Activated gamma-delta T cell treated with Interleukin-2 at 50 U/mL for 16 hours (primary cell): ENCODE data around the gene HAVCR1.
A peak's percentile ranks its signal among the peaks of the same experiment; 100 is the strongest.
"Not testable (repeated sequence)": the region's sequence is repeated elsewhere in the genome, so short reads cannot be mapped to it uniquely, and the experiment has no call there.

Experiments used
- DNase-seq: peaks from one replicate; pipeline ENCODE4 v3.0.0-alpha.2; 2020

The HAVCR1 gene

DNA sequence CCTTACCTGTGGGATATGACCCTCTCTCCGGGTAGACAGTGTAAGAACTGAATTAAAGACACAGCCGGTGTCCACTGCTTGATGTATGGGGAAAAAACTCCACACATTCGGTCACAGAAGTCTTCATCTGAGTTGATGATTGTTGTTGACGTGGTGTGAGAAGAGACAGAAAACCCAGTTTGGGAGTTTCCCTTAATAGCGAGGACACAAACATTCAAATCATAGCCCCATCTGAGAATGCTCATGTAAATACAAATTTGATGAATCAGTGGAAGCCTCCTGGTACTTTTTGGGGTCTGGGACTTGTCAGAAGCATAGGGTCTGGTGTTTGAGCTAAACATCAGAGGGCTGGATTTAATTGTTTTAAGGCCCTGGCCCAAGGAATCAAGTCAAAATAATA lies 11.0 kb downstream of the HAVCR1 start:
- no peak for DNase-seq

DNA sequence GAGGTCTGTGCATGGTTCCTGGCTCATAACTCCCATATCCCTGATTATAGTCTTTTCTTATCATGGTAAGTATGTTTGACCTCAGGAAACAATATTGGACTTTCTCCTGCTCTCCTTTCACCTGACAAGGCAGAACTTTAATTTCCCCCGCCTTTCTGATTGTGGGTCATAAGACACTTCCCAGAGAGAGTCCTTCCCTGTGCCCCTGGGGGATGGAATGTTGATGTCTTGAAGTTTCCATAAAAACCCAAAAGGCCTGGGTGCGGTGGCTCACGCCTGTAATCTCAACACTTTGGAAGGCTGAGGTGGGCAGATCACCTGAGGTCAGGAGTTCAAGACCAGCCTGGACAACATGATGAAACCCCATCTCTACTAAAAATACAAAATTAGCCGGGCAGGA lies 11.9 kb downstream of the HAVCR1 start:
- not testable (repeated sequence) for DNase-seq

DNA sequence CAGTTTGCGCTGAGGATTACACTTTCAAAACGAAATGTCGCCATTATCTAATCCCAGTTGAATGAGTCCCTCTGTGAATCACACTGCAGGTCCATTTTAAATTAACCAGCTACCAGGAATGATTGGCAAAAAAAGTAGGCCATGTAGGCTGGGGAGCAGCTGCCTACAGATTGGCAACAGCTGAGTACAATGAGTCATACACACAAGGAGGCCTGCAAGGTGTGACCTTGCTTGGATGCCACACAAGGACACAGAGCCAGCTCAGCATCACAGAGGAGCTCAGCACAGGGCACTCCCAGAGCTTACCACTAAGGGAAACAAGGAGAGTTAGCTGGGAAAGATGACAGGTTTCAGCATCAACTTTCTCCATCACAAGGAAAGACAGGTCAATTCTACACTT lies 12.9 kb downstream of the HAVCR1 start:
- no peak for DNase-seq

DNA sequence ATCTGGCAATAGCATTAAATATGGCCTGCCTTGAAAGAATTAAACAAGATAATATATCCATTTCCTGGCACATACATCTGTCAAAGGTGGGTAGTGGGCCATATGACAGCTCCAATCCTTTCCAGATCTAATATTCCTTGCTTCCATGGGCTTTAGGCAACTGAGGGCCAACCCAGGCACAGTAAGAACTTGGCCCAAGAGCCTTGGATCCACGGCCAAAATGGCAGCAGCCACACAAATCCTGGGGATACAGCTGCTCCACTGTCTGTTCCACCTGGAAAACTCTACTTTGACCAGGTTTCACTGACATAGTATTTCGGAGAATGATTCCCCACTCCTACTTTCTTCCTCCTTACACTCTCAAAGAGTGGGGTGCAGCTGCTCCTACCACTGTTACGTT lies 13.3 kb downstream of the HAVCR1 start:
- no peak for DNase-seq

DNA sequence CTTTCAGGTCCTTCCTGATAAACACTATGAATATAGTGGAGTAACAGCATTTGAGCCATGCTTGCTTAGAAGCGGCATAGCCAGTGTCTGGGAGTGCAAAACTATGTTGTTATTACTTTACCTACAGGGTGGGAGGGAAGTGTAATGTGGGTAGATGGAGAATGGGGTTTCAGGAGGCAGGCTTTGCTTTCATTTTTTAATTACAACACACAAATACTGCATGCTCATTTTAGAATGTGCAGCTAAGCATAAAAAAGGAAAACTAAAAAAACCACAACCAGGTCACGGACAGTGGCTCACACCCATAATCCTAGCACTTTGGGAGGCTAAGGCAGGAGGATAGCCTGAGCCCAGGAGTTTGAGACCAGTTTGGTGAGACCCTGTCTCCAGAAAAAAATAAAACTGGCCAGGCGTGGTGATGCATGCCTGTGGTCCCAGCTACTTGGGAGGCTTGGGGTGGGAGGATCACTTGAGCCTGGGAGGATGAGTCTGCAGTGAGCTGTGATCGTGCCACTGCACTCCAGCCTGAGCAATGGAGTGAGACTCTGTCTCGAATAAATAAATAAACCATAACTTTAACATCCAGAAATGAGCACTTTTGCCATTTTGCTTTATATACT lies 20.2 kb downstream of the HAVCR1 start:
- no peak for DNase-seq

DNA sequence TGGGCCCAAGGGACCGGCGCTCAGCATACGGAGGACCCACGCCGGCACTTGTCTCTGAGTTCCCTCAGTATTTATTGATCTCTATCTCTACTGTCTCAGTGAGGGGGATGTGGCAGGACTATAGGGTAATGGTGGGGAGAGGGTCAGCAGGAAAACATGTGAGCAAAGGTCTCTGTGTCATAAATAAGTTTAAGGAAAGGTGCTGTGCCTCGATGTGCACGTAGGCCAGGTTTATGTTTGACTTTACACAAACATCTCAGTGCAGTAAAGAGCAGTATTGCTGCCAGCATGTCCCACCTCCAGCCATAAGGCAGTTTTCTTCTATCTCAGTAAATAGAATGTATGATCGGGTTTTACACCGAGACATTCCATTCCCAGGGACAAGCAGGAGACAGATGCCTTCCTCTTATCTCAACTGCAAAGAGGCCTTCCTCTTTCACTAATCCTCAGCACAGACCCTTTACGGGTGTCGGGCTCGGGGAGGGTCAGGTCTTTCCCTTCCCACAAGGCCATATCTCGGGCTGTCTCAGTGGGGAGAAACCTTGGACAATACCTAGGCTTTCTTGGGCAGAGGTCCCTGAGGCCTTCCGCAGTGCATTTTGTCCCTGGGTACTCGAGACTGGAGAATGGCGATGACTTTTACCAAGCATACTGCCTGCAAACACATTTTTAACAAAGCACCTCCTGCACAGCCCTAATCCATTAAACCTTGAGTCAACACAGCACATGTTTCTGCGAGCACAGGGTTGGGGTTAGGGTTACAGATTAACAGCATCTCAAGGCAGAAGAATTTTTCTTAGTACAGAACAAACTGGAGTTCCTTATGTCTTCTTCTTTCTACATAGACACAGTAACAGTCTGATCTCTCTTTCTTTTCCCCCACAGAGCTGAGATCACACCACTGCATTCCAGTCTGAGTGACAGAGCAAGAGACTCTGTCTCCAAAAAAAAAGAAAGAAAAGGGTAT lies 24.5 kb downstream of the HAVCR1 start:
- DNase-seq, result not testable (repeated sequence)

DNA sequence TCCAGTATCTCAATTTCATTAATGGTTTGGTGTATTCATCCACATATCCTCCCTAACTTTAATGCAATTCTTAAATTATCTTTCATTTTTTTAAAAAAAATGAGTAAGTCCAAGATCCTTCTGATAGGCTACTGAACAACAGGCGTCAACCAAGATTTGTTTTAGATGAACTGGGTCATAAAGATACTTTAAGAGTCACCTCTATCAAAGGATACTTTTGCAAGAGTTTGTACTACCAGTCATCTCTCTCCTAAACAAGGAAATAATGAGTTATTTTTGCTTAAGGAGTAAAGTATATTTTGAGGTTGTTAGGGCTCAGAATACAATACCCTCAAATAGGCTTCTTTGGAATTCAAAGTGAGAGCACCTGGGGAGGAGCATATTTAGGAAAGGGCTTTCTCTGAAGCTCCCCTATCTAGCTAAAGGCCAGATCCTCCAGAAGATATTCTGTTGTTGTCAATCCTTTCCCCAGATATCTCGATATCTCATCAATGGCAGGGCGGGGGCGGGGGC lies 25.8 kb downstream of the HAVCR1 start:
- DNase-seq, result no peak

DNA sequence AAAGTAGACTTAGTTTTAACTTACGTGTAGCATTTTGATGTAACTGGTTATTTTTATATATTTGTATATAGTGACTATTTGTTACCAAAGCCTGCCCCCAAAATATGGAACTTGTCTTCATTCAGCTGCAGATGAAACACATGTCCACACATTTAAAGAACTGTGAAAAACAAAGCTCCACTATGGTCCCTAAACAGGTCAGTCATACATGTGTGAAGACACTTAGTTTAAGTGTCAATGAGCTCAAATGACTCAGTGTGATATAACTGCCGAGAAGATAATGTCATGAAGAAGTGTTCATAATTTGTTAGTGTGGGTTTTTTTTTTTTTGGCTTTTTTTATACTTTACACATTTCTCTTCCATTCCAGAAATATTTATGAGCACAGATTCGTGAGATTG lies 28.2 kb downstream of the HAVCR1 start:
- DNase-seq, result no peak

DNA sequence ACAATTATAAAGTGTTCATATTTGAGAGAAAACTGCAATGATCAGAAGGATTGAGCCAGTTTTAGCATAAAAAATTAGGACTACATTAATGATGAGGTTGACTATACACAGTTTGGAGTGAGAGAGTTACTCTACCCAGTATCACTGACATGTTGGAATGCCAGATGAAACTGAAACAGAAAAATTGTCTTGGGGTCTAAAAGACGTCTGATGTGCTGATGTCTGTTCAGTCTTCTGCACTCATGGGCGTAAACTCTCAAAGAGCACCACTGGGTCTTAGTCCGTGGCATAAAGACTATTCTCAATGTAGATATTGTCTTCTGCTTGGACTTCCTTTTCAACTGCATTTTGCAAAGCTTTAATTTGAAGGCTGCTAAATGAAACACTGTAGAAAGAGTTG lies 29.5 kb downstream of the HAVCR1 start:
- DNase-seq, result no peak

DNA sequence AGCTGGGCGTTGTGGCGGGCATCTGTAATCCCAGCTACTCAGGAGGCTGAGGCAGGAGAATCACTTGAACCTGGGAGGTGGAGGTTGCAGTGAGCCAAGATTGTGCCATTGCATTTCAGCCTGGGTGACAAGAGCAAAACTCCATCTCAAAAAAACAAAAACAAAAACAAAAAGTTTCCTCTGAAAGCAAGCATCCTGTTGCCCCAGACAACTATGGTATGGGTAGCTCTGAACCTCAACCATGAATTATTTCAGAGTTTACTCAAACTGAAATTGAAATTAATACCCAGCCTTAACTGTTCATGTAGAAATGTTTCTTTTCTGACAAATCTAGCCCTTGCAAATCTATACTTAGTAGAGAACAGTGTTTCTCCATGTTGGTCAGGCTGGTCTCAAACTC lies 31.3 kb downstream of the HAVCR1 start:
- DNase-seq, result not testable (repeated sequence)

DNA sequence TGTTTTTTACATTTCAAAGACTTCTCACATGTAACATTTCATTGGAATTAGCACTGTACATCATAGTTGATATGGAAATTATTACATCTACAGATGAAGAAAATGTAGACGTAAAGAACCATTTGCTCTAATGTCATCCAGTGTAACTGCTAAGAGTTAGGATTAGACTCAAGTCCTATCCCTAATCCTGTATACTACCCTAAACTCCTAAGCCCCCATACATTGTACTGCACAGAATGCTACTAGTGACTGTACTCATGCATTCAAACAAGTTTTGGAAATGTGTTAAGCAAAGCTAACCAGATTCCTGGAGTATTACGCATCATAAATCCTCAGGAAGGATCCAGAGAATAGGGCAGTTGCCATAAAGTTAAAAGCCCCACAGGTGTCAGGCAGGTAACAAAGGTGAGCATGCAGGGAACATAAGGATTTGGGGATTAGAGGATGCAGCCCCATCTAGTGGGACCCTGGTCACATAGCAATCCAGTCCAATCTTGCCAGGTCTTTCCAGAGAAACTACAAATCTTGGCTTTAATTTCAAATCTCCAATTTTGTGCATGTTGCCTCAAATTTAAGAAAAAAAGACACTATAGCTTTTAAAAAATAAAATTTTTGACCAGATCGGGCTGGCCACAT lies 32.0 kb downstream of the HAVCR1 start:
- DNase-seq, result no peak

DNA sequence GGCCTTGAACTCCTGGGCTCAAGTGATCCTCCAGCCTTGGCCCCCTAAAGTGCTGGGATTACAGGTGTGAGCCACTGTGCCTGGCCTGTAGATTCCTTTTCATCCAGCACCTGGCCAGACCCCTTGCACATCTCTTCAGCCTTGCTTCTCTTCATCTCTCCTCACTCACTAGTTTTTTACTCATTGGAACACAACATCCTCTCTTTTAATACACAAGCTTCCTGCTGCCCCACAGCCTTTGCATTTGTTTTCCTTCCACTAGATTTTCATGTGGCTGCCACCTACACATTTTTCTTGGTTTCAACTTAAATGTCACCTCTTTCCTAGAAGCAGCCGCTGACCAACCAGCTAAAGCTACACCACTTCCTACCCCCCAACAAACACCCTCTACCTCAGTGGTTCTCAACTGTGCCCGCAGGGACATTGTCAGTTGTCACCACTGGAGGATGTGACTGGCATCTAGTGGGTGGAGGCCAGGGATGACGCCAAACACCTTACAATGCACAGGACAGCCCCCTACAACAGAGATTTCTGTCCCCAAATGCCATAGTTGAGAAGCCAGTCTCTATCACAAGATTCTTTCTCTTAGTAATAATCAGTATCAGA lies 33.7 kb downstream of the HAVCR1 start:
- peak; percentile 61 for DNase-seq

DNA sequence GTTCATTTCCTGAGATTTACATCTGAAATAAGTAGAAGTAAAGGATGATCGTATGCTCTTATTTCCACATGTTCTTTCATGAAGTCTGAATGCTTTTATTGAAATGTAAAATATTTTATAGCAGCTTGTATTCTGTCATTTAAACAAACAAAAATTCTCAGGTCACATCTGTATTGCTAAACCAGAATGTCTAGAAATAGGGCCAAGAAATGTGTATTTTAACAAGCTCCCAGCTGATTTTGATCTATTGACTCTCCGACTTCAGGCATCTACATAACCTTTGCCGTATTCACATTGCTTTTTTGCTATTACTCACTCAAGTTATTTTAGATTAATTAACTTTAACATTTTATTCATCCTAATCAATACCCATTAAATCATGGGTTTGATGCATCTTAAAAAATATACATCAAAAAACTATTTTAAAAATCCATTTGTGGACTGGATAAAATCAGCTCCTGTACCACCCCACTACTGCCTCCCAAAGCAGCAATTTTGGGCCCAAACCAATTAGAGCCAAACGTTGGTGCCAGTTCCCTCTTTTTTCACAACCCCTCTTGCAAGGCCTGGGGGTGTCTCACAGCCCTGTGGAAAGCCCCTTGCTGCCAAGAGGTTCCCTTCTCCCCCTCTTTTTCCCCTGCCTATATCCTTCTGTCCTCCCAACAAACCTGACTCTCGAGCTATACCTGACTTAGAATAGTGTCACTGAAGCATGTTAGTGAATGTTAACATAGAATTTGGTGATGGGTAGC lies 34.5 kb downstream of the HAVCR1 start:
- no peak for DNase-seq

DNA sequence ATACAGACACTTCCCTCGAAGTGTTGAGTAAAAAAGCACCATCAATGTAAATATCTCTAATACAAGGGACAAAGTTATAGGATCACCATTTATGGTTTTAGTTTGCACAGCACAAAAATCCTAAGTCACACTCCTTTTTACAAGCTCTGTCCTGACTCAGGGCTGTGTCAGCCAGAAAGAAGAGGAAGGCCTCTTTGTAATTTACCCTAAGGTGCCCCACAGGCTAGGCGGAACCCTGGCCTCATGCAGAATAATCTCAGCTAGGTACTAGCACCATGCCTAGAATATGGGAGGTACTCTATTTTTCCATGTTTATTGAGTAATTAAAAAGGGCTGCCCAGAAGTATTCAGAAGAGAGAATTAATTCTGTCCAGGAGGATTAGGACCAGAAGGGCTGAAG lies 36.9 kb downstream of the HAVCR1 start:
- no peak for DNase-seq

DNA sequence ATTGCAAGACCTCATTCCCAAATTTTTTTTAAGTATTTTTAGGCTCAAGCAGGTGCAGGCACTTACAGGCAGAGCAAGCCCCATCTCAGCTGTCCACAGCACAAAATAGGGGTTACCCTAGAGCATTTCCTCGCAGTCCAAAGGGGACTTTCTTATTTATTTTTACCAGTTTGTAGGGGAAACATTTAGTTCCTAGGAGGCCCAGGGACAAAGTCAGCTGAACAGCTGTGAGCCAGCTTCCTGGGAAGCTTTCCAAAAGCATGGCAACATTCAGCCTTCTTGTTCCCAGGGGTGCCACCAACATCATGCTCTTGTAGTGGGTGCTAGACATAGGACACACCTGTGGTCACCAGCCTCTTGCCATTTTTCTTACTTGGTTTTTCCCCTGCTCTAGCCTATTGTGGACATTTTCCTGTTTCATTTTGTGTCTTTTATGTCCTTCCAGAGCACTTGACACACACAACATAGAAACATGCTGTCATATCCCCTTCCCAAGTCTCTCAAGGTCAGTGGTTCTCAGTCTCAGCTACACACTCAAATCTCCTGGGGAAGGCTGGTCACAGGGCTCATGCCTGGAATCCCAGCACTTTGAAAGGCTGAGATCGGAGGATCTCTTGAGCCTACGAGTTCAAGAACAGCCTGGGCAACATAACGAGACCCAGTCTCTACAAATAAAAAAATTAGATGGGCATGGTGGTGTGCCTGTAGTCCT lies 38.2 kb downstream of the HAVCR1 start:
- DNase-seq, result no peak

DNA sequence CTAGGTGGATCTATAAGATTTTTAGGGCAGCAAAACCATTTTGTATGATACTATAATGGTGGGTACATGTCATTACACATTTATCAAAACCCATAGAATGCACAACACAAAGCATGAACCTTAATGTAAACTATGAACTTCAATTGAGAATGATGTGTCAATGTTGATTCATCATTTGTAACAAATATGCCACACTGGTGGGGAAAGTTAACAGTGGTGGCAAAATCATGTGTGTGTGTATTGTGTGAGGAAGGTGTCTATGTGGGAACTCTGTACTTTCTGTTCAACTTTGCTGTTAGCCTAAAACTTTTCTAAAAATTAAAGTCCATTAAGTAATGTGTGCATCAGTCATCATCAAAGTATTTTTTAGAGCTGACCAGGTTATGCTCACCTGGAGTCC lies 38.9 kb downstream of the HAVCR1 start:
- no peak for DNase-seq

DNA sequence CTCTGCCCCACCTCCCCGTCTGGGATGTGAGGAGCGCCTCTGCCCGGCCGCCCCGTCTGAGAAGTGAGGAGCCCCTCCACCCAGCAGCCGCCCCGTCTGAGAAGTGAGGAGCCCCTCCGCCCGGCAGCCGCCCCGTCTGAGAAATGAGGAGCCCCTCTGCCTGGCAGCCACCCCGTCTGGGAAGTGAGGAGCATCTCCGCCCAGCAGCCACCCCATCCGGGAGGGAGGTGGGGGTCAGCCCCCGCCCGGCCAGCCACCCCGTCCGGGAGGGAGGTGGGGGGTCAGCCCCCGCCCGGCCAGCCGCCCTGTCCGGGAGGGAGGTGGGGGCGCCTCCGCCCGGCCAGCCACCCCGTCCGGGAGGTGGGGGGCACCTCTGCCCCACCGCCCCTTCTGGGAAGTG lies 44.8 kb downstream of the HAVCR1 start:
- not testable (repeated sequence) for DNase-seq

DNA sequence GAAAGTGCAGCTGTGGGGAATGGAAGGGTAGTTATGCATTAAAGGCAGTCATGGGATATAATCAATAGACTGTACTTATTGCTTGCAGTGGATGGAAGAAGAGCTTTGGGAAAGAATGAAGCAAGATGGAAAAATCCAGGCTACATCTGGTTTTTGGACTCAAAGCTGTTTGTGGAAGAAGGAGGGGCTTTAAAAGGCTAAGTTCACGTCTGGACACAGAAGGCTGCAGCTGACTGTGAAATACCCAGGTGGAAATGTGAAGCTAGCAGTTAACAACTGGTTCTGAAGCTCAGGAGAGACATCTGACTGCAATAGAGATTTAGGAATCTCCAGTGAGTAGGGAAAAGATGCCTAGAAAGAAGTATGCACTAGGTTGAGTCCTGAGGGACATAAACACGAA lies 52.7 kb downstream of the HAVCR1 start:
- DNase-seq, result no peak

DNA sequence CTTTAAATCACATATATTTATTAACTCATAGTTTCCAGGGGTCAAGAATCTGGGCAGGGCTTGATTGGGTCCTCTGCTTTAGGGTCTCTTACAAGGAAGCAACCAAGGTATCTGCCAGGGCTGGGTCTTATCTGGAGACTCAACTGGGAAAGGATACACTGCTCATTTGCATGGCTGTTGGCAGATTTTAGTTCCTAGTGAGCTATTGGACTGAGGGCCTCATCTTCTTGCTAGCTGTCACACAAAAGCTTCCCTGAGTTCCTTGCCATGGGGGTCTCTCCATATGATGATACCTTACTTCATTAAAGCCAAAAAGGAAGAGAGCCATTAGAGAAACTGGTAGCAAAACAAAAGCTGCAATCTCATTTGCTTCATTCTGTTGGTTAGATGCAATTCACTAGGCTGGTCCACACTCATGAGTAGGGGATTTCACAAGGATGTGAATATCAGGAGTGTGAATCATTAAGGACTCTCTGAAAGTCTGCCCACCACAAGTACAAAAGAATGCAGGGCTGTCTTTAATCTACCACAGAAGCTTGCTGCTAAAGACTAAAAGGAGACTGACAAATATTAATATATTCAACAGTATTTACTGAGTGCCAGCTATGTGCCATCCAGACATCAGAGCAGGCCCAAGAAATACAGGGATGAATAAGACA lies 53.9 kb downstream of the HAVCR1 start:
- DNase-seq, result no peak

DNA sequence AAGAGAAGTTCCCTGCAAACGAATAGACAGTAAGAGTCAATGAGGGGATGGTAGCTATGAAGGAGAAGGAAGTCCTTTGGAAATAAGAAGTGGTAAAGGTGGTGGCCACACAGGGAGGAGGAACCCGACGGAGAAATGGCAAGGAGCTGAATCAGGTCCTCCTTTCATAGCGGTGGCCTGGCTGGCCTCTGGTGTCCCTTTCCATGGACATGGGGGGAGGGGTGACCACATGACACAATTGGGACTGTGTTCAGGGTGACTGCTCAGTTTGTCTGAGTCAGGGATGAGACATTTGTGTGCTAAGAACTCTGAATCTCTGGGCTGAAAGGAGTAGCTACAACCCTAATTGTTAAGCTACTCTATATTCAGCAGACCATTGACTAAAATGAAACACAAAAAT lies 67.2 kb downstream of the HAVCR1 start:
- DNase-seq, result no peak

DNA sequence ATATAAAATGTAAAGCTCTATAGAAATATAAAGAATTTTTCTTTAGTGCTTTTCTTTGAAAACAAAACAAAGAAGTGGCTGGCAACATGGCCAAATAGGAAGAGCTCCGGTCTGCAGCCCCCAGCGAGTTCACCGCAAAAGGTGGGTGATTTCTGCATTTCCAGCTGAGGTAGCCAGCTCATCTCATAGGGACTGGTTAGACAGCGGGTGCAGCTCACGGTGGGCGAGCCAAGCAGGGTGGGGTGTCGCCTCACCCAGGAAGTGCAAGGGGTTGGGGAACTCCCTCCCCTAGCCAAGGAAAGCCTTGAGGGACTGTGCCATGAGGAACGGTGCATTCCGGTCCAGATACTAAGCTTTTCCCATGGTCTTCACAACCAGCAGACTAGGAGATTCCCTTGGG lies 74.9 kb downstream of the HAVCR1 start:
- DNase-seq, result no peak
